ENCODE measurements around the gene IDUA. TPM values are rescaled to one million over a fixed set of nuclear protein-coding genes. Genes with fewer than 3 reads are reported as not detected.

The IDUA gene
- total and polyA plus RNA-seq, 2 donors (not counting 1 experiment from before 2014, with no cell fraction given) = 57.0 to 67.4 TPM

GRCh38 chr4:992297-993110 lies 5.7 kb downstream of the IDUA start:
- Histone ChIP-seq H3K4me1 (ENCODE audit: control insufficient read depth in 2 of 2, insufficient read depth in 2 of 2, low read length in 2 of 2) (peaks cover 5 to 6% of the 10 kb centered on the region in 2 donors), H3K27ac (ENCODE audit: low read length in 2 of 2) (no peak overlapping the region), H3K4me2 (replicated peaks; ENCODE audit: low read depth, low read length, poor library complexity, severe bottlenecking) (peak overlapping the region; percentile 3), H3K9me3 (ENCODE audit: control extremely low read depth in 1 of 3, control insufficient read depth in 2 of 3, insufficient read depth in 1 of 3, low read length in 2 of 3) (no peaks in the 10 kb centered on the region), H3K27me3 (replicated peaks in 1 of 4; ENCODE audit: control extremely low read depth in 1 of 4, control insufficient read depth in 3 of 4, insufficient read depth in 4 of 4, low read length in 3 of 4) (peaks cover 0 to 11% (median 4%) of the 10 kb centered on the region in 4 experiments), H3K79me2 (ENCODE audit: control insufficient read depth, insufficient read depth, low read length) (peaks cover 4% of the 10 kb centered on the region), H3K36me3 (replicated peaks in 1 of 2; ENCODE audit: control extremely low read depth in 1 of 2, control insufficient read depth in 1 of 2, extremely low read depth in 1 of 2, insufficient read depth in 2 of 2, low read length in 1 of 2) (no peaks in the 10 kb centered on the region), H4K20me1 (ENCODE audit: control insufficient read depth, insufficient read depth, low read length, poor library complexity, severe bottlenecking) (peaks cover 10% of the 10 kb centered on the region), H3K4me3 (ENCODE audit: control extremely low read depth in 1 of 5, extremely low read depth in 1 of 5, insufficient read depth in 1 of 5, low read depth in 2 of 5, low read length in 4 of 5) (no peak overlapping the region), H3K9ac (ENCODE audit: low read length) (no peak overlapping the region), H2AFZ (ENCODE audit: insufficient read depth, low read depth, low read length, poor library complexity, severe bottlenecking) (no peak overlapping the region)
- Mint-ChIP-seq H3K27me3 (no peaks in the 10 kb centered on the region), H3K9me3 (ENCODE audit: insufficient read depth) (no peaks in the 10 kb centered on the region), H3K4me3 (peak overlapping the region; percentile 5), H3K4me1 (peaks cover 10% of the 10 kb centered on the region), H3K27ac (peak overlapping the region; percentile 10)
- TF ChIP-seq CTCF (IDR thresholded peaks at IDR 0.05) = no peak
- TF ChIP-seq EZH2 (IDR thresholded peaks at IDR 0.05; ENCODE audit: borderline replicate concordance, insufficient read depth, low read depth, low read length, poor library complexity, severe bottlenecking) = no peak
- ChIA-PET CTCF (no interaction called here), POLR2A (no interaction called here)
- DNase-seq (no peak), ATAC-seq (ENCODE audit: low read depth) (peak; percentile 28)
- intact Hi-C loops (cut with micrococcal nuclease) = no loop called here
- WGBS (ENCODE audit: insufficient coverage) = 92% methylated on average over 25 of the region's 25 CpGs

All from B cell (primary cell).